ENCODE measurements around the gene CELSR2.

CELSR2 gene

DNA sequence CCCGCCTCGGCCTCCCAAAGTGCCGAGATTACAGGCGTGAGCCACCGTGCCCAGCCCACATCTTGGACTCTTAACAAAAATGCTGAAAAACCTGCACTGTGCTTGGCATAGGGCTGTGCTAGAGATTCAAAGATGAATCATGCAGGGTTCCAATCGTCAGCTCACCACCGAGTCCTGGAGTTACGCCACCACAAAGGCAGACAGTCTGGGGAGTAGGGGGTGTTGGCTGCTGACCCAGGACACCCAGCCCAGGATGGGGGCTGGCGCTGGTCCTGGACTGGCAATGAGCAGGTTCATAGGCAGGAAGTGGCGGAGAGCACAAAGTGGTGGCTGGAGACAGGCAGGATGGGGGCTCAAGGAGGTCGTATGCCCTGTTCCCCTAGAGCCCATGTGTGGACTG is 17.6 kb downstream of the CELSR2 start:
- no peak for DNase-seq

DNA sequence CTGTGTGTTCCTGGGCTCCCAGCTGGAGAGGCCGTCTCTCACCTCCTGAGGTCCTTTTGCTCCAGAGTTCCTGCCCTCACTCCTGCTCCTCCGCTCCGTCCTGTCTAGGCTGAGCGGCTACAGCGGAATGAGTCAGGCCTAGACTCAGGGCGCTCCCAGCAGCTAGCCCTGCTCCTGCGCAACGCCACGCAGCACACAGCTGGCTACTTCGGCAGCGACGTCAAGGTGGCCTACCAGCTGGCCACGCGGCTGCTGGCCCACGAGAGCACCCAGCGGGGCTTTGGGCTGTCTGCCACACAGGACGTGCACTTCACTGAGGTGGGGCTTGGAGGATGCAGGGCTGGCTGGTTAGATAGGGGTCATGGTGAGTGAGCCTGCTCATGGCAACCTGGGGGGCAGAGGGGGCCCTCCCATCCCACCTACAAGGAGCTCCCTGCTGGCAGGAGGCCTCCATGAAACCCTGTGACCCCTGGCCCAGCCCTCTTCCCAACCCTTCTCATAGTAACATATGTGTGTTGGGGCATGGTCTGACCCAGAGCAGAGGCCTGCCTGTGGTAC is 18.5 kb downstream of the CELSR2 start:
- DNase-seq = no peak

DNA sequence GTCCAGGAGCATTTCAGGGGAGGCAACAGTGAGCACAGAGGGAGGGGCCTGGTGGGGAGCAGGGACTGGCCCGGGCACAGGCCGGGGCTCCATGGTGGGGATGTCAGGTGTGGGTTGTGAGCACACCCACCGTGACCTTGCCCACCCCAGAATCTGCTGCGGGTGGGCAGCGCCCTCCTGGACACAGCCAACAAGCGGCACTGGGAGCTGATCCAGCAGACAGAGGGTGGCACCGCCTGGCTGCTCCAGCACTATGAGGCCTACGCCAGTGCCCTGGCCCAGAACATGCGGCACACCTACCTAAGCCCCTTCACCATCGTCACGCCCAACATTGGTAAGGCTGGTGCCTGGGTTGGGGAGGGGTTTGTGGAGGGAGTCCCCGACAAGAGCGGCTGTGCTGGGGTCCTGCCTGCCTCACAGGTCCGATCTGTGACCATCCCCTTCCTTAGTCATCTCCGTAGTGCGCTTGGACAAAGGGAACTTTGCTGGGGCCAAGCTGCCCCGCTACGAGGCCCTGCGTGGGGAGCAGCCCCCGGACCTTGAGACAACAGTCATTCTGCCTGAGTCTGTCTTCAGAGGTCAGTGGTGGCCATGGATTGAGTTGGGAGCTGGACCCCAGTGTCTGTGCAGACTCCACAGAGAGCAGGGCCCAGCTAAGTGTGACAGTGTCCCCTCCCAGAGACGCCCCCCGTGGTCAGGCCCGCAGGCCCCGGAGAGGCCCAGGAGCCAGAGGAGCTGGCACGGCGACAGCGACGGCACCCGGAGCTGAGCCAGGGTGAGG is 19.3 kb downstream of the CELSR2 start:
- DNase-seq = no peak

DNA sequence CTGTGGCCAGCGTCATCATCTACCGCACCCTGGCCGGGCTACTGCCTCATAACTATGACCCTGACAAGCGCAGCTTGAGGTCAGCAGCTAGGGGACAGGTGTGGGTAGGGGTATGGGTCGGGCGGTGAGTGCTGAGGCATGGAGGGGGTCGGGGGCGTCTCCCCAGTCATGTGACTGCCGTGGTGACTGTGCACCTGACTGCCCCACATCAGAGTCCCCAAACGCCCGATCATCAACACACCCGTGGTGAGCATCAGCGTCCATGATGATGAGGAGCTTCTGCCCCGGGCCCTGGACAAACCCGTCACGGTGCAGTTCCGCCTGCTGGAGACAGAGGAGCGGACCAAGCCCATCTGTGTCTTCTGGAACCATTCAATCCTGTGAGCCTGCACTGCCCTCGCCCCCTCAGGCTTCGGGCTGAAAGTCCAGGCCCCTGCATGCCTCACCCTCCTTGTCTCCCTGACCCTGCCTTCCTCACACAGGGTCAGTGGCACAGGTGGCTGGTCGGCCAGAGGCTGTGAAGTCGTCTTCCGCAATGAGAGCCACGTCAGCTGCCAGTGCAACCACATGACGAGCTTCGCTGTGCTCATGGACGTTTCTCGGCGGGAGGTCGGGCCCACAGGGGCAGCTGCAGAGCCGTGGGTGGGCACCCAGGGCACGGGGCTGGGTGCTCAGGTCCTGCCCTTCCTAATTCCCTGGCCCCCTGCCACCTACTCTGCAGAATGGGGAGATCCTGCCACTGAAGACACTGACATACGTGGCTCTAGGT is 20.1 kb downstream of the CELSR2 start:
- no peak for DNase-seq

DNA sequence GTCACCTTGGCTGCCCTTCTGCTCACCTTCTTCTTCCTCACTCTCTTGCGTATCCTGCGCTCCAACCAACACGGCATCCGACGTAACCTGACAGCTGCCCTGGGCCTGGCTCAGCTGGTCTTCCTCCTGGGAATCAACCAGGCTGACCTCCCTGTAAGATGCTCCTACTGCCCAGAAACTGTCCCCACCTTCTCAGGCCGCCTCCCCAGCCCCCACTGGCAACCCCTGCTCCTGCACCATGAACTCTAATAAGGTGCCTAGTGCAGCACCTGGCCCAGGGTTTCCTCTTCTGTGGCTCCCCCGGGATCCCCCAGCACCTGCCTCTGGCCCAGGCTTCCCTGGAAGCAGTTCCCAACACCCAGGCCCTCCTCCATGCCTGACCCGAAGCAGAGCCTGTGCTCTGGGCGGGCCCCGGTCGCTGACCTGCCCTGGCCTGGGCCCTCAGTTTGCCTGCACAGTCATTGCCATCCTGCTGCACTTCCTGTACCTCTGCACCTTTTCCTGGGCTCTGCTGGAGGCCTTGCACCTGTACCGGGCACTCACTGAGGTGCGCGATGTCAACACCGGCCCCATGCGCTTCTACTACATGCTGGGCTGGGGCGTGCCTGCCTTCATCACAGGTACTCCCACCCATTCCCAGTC is 20.8 kb downstream of the CELSR2 start:
- DNase-seq = no peak

DNA sequence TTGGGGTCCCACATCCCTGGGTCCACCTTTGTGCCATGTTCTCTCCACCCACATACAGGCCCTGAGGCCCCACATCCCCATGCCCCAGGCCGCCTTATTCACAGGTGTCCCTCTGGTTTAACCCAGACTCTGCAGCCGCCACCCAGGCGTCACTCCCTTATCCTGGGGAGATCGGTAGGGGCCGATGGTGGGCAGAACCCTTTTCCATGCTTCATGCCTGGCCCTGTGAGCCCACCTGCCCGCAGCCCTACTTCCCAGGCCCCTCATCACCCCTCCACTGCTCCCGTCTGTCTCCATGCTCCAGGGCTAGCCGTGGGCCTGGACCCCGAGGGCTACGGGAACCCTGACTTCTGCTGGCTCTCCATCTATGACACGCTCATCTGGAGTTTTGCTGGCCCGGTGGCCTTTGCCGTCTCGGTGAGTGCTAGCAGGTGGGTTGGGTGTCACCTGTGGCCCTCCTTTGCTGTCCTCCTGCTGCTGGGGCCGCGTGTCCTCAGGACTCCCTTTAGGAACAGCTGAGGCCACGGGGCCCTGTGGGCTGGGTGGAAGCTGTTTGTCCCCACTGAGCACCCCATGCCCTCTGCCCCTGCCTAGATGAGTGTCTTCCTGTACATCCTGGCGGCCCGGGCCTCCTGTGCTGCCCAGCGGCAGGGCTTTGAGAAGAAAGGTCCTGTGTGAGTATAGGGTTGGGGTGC is 21.4 kb downstream of the CELSR2 start:
- no peak for DNase-seq

DNA sequence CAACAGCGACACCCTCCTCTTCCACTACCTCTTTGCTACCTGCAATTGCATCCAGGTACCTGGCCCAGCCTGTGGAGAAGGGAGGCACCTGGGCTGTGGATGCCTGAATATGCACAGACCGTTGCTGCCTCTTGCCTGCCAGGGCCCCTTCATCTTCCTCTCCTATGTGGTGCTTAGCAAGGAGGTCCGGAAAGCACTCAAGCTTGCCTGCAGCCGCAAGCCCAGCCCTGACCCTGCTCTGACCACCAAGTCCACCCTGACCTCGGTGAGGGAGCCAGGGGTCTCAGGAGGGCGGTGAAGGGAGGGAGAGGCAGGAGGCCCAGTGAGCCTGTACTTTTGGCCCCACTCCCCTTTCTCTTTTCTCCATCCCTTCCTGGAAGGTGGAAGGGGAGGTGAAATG is 22.1 kb downstream of the CELSR2 start:
- no peak for DNase-seq

DNA sequence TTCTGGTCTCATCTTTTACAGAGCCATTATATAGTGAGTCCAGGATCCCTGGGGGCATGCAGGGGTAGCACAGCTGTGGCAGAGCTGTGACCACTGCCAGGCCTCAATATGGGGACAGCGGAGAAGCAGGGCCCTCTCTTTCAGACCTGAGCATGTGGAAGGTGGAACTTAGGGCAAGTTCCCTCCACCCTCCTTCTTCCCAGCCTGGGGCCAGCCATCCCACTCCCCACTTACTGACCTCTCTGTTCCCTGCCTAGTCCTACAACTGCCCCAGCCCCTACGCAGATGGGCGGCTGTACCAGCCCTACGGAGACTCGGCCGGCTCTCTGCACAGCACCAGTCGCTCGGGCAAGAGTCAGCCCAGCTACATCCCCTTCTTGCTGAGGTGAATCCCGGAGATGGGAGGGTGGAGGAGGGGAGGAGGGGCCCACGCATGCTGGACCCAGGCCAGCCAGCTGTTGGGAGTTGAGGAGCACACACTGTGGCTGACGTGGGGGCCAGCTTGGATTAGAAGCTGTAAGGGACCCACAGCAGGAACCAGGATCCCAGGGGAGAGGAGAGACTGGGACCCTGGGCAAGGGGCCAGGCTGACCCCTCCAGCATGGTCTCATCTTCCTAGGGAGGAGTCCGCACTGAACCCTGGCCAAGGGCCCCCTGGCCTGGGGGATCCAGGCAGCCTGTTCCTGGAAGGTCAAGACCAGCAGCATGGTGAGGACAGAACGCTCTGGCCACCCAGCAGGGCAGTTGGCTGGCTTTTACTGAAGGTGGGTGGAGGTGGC is 22.9 kb downstream of the CELSR2 start:
- DNase-seq = no peak

DNA sequence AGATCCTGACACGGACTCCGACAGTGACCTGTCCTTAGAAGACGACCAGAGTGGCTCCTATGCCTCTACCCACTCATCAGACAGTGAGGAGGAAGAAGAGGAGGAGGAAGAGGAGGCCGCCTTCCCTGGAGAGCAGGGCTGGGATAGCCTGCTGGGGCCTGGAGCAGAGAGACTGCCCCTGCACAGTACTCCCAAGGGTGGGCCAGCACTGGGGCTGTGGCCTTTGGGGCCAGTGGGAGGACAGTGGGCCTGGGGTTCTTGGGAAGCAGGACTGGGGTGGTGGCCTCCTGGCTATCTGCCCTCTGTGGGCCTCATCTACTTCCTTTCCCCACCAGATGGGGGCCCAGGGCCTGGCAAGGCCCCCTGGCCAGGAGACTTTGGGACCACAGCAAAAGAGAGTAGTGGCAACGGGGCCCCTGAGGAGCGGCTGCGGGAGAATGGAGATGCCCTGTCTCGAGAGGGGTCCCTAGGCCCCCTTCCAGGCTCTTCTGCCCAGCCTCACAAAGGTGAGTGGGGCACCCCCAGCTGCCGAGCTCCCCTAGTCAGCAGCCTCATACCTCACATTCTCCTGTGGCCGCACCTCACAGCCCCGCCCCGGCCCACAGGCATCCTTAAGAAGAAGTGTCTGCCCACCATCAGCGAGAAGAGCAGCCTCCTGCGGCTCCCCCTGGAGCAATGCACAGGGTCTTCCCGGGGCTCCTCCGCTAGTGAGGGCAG is 23.6 kb downstream of the CELSR2 start:
- DNase-seq = no peak

DNA sequence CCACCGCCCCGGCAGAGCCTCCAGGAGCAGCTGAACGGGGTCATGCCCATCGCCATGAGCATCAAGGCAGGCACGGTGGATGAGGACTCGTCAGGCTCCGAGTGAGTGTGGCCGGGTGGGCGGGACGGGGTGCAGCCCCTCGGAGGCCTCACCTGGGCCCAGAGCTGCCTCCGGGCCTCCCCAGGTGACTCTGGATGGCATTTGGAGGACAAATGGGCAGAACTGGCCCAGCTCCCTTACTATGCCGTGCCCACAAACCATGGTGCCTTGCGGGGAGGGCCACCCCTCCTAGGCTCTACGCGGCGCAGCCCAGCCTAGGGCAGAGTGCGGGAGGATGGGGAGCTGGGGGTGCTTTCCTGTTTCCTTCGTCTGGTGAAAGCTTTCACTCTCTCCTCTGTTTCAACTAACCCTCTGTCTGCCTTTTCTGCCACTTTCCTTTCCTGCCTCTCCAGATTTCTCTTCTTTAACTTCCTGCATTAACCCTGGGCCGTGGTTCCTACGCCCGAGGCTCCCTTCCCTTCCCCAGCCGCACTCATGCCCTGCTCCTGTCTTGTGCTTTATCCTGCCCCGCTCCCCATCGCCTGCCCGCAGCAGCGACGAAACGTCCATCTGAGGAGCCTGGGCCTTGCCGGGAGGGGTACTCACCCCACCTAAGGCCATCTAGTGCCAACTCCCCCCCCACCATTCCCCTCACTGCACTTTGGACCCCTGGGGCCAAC is 24.4 kb downstream of the CELSR2 start:
- DNase-seq = no peak

DNA sequence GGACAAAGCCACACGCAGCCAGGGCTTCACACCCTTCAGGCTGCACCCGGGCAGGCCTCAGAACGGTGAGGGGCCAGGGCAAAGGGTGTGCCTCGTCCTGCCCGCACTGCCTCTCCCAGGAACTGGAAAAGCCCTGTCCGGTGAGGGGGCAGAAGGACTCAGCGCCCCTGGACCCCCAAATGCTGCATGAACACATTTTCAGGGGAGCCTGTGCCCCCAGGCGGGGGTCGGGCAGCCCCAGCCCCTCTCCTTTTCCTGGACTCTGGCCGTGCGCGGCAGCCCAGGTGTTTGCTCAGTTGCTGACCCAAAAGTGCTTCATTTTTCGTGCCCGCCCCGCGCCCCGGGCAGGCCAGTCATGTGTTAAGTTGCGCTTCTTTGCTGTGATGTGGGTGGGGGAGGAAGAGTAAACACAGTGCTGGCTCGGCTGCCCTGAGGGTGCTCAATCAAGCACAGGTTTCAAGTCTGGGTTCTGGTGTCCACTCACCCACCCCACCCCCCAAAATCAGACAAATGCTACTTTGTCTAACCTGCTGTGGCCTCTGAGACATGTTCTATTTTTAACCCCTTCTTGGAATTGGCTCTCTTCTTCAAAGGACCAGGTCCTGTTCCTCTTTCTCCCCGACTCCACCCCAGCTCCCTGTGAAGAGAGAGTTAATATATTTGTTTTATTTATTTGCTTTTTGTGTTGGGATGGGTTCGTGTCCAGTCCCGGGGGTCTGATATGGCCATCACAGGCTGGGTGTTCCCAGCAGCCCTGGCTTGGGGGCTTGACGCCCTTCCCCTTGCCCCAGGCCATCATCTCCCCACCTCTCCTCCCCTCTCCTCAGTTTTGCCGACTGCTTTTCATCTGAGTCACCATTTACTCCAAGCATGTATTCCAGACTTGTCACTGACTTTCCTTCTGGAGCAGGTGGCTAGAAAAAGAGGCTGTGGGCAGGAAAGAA is 25.5 kb downstream of the CELSR2 start:
- DNase-seq = peak; percentile 78

DNA sequence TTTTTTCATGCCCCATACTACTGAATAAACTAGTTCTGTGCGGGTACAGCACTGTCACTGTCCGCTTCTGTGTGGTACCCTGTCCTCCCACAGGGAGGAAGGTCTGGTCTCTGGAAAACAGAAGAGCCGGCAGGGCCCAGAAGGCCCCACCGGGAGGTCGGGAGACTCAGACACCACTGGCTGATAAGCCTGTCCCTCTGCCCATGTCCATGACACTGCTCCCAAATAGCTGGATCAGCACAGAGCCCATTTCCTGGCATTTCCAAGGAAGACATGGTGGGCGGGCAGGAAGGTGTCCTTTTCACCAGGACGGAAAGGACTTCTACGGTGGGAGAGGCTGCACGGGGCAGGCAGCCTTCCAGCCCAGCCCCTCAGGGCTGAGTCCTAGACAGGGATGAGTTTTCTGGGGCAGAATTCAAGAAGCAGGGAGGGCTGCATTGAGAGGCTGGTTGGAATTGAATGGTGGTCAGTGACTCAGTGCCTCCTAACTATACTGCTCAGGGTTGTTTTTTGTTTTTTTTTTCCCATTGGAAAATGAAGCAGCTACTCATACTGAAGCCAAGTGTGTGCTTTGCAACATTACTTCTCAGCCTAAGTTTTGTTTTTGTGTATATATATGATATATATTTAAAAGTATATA is 26.5 kb downstream of the CELSR2 start:
- DNase-seq = no peak

DNA sequence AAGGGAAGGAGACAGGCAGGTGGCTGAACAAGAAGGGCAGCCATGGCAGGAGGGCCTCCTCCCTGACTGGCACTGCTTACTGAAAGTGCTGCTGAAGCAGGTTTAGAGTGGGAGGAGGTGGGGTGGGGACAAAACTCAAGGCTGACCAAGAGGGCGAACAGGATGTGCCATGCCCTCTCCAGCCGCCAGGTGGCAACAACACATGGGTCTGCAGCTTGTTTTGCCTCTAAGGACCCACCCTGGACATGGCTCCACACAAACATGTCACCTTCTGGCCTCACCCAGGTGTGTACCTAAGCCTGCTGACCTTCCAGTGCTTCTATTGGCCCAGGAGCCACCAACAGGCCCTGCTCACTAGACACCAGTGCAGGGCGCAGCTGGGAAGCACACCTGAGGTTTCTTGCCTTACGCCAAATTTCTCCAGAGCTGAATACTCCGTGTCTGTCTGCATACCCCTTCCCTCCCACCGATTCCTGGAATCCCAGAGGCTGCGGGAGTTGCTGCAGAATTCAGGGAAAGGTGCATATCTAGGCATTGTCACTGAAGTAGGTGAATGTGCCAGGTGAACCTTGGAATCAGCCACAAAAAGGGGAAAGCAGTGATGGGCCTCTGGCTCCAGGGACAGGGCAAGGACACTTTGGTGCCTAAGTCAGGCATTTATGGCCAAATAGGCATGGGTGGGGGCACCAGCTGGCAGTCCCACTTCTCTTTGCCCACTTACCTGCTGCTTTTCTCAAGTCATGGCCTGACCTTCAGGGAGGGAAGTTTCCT is 28.3 kb downstream of the CELSR2 start:
- peak; percentile 56 for DNase-seq

DNA sequence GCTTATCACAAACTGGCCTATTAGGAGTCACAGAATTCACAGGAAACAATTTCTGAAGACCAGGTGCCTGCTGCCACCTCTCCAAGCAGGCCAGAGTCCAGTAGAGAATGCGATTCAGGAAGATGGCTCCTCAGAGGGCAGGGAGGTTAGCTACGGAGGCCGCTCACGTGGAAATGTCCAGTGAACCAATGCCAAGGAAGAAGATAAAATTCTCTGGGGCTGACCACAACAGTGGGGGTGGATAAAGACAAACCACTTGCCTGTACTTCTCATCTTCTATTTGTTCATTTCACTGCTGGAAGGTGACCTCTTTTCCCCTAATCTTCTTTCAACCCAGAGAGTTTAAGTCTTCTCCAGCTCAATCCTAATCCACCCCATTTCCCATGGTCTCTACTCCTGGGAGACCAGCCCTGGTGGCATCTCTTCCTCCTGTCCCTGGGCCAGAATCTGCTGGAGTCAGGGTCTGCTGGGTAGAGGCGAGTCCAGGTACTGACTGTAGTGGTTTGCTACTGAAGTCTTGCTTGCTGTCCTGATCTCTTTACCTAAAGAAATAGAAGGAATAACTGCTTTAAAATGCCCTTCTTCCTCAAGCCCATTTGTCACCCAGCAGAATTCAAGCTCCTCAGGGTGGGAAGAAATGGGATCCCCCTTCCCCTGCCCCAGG is 30.4 kb downstream of the CELSR2 start:
- DNase-seq = no peak

DNA sequence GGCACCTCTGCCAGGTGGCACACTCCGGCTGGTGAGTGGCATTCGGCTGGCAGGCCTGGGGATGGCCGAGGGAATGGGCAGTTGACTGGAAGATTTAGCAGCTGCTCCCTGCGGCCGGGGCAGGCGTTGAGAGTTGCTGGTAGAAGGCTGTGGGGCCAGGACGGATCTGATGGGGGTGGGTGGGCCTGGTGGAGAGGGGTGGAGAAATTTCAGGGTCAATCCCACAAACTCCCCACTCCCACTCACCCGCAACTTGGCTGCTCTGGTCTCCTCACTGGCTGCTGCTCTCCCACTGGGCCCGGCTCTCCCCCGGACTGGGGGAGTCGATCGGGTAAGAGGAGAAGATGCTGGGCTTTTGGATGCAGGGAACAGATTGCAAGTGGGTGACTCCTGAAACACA is 31.5 kb downstream of the CELSR2 start:
- DNase-seq = no peak

DNA sequence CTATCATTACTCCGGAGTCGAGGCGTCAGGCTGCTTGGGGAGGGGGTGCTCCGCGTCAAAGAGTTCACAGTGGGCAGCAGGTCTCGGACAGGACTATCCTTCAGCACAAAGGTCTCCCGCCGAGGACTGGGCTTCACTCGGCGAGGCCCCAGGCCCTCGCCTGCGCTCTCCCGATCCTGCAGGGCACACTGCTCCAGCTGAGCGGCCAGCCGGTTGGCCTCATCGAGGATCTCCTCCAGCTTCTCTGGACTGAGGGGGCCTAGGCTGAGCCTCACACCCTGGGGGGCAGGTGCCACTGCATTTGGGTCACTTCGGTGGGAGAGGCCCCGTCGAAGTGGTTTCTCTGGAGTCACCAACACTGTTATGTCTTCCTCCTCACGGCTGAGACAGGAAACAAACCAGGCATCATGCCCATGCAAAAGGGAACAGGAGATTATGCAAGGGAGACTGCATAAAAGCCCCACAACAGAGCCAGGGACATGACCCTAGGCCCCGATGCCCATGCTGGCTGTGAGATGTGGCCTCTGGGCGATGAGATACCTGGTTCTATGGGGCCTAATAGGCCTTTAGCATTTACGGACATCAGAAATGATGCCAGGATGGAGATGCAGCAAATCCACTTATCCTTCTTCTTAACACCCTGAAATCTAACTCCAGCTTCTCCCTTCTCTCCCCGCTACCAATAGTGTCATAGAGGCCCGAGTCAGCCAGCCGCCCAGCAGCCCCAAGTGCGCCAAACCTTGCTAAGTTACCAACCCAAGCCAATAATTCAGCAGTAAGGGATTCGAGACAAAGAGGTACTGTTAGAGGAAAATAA is 32.5 kb downstream of the CELSR2 start:
- DNase-seq = peak; percentile 55

DNA sequence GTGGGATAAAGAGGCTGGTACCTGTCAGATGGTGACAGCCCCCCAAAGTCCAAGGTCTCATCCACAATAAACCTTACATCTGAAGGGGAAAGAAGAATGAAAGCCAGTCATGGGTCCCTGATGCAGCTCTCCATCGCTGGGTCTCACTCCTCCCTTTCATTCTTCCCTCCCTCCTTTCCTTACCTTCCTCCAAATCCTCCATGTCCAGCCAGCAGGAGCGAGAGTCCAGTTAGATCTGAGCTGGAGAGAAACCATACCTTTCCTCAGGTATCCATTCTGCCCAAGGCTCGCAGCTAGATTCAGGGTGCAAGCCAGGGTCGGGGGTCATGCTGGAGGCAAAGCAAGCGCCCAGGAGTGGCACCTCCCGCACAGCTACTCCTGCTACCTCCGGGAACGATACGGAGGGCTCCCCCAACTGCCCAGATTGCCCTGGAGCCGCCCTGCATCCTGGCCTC is 33.2 kb downstream of the CELSR2 start:
- DNase-seq = no peak

Data from MV-4-11 (cell line).